WTC11 (cell line): ENCODE data around the gene ADCY6. TPM values are rescaled to one million over a fixed set of nuclear protein-coding genes. Genes with fewer than 3 reads are reported as not detected.

Experiments
- ATAC-seq: fragments of 200-7000 bp; cut with Tn5 transposase; 2 replicates; pipeline ENCODE4 v1.10.0; 2021; ENCODE audit warnings: mild to moderate bottlenecking, moderate library complexity
- CTCF ChIA-PET: fragments of 300-600 bp; sonication (Branson Sonifier 250); formaldehyde crosslinking; loops from one replicate; lab custom pipeline; 2021; ENCODE audit warnings: antibody characterized with exemption; lab: Charles Lee
- POLR2A ChIA-PET: fragments of 350-600 bp; sonication (Branson Sonifier 250); formaldehyde crosslinking; loops from one replicate; lab custom pipeline; 2021; ENCODE audit warnings: antibody characterized with exemption; lab: Charles Lee
- DNase-seq: peaks from one replicate; pipeline ENCODE4 v3.0.0; 2021; ENCODE audit warnings: low spot score
- H3K27ac Mint-ChIP-seq: 2 replicates; pipeline ENCODE4 v1.8.0; 2021; ENCODE audit warnings: mixed read lengths
- H3K27me3 Mint-ChIP-seq: 2 replicates; pipeline ENCODE4 v1.8.0; 2021; ENCODE audit warnings: low read depth, mild to moderate bottlenecking, moderate library complexity, mixed read lengths
- H3K36me3 Mint-ChIP-seq: 2 replicates; pipeline ENCODE4 v1.8.0; 2021; ENCODE audit warnings: mixed read lengths
- H3K4me1 Mint-ChIP-seq: 2 replicates; pipeline ENCODE4 v1.8.0; 2022; ENCODE audit warnings: mixed read lengths
- H3K4me3 Mint-ChIP-seq: 2 replicates; pipeline ENCODE4 v1.8.0; 2021; ENCODE audit warnings: mild to moderate bottlenecking, moderate library complexity, mixed read lengths
- H3K9me3 Mint-ChIP-seq: 2 replicates; pipeline ENCODE4 v1.8.0; 2021; ENCODE audit warnings: mixed read lengths
- ATF2 ChIP-seq: sonication (generic); formaldehyde crosslinking; IDR thresholded peaks from 2 replicates; pipeline ENCODE4 v1.8.1; 2022; ENCODE audit warnings: low read depth, missing genetic modification reagents, borderline replicate concordance
- EMX1 ChIP-seq: fragments of 250-450 bp; sonication (Bioruptor Pico); IDR thresholded peaks from 2 replicates; pipeline ENCODE4 v1.8.0; 2021; ENCODE audit warnings: mild to moderate bottlenecking
- ERG ChIP-seq: fragments of 250-450 bp; sonication (Bioruptor Pico); IDR thresholded peaks from 2 replicates; pipeline ENCODE4 v1.8.0; 2021; ENCODE audit warnings: mild to moderate bottlenecking
- ESRRA ChIP-seq: sonication (generic); formaldehyde crosslinking; IDR thresholded peaks from 2 replicates; pipeline ENCODE4 v1.8.1; 2022; ENCODE audit warnings: mild to moderate bottlenecking, missing genetic modification reagents, borderline replicate concordance
- FOXP4 ChIP-seq: sonication (generic); formaldehyde crosslinking; IDR thresholded peaks from 2 replicates; pipeline ENCODE4 v1.8.0; 2022; ENCODE audit warnings: mild to moderate bottlenecking, missing genetic modification reagents
- IRF2 ChIP-seq: sonication (generic); formaldehyde crosslinking; IDR thresholded peaks from 2 replicates; pipeline ENCODE4 v1.8.0; 2022; ENCODE audit warnings: low read depth, missing genetic modification reagents, borderline replicate concordance
- JUN ChIP-seq: sonication (generic); formaldehyde crosslinking; IDR thresholded peaks from 2 replicates; pipeline ENCODE4 v1.8.0; 2023; ENCODE audit warnings: mild to moderate bottlenecking, missing genetic modification reagents
- MLX ChIP-seq: sonication (generic); formaldehyde crosslinking; IDR thresholded peaks from 2 replicates; pipeline ENCODE4 v1.8.1; 2023; ENCODE audit warnings: mild to moderate bottlenecking, missing genetic modification reagents, moderate library complexity
- MXD4 ChIP-seq: fragments of 250-450 bp; sonication (Bioruptor Pico); IDR thresholded peaks from 2 replicates; pipeline ENCODE4 v1.8.0; 2021; ENCODE audit warnings: mild to moderate bottlenecking, moderate library complexity, borderline replicate concordance
- NR1H2 ChIP-seq: sonication (generic); formaldehyde crosslinking; IDR thresholded peaks from 2 replicates; pipeline ENCODE4 v1.9.0; 2021; ENCODE audit warnings: mild to moderate bottlenecking, moderate library complexity, missing genetic modification reagents
- RELA ChIP-seq: sonication (generic); formaldehyde crosslinking; IDR thresholded peaks from 2 replicates; pipeline ENCODE4 v1.8.1; 2022; ENCODE audit warnings: missing genetic modification reagents, mild to moderate bottlenecking, borderline replicate concordance
- SMAD4 ChIP-seq: sonication (generic); formaldehyde crosslinking; IDR thresholded peaks from 2 replicates; pipeline ENCODE4 v1.8.0; 2022; ENCODE audit warnings: mild to moderate bottlenecking, missing genetic modification reagents
- SP1 ChIP-seq: sonication (generic); formaldehyde crosslinking; conservative IDR thresholded peaks from 2 replicates; pipeline ENCODE4 v1.8.1; 2022; ENCODE audit warnings: missing genetic modification reagents
- USF1 ChIP-seq: sonication (generic); formaldehyde crosslinking; IDR thresholded peaks from 2 replicates; pipeline ENCODE4 v1.8.0; 2022; ENCODE audit warnings: mild to moderate bottlenecking, missing genetic modification reagents
- ZBTB21 ChIP-seq: sonication (generic); formaldehyde crosslinking; IDR thresholded peaks from 2 replicates; pipeline ENCODE4 v1.8.1; 2023; ENCODE audit warnings: mild to moderate bottlenecking, missing genetic modification reagents, borderline replicate concordance
- ZNF232 ChIP-seq: sonication (generic); formaldehyde crosslinking; IDR thresholded peaks from 2 replicates; pipeline ENCODE4 v1.8.0; 2022; ENCODE audit warnings: mild to moderate bottlenecking, missing genetic modification reagents
- ZNF396 ChIP-seq: fragments of 250-450 bp; sonication (Bioruptor Pico); IDR thresholded peaks from 2 replicates; pipeline ENCODE4 v1.8.0; 2021; ENCODE audit warnings: mild to moderate bottlenecking, moderate library complexity, borderline replicate concordance
- ZNF416 ChIP-seq: fragments of 250-450 bp; sonication (Bioruptor Pico); IDR thresholded peaks from 2 replicates; pipeline ENCODE4 v1.9.0; 2021; ENCODE audit warnings: mild to moderate bottlenecking, inconsistent platforms
- ZNF425 ChIP-seq: fragments of 250-450 bp; sonication (Bioruptor Pico); conservative IDR thresholded peaks from 2 replicates; pipeline ENCODE4 v1.9.0; 2021; ENCODE audit warnings: mild to moderate bottlenecking
- ZNF512 ChIP-seq: sonication (generic); formaldehyde crosslinking; IDR thresholded peaks from 2 replicates; pipeline ENCODE4 v1.8.1; 2022; ENCODE audit warnings: missing genetic modification reagents, borderline replicate concordance
- total RNA-seq: library from RNA; stranded (reverse); gene quantifications from 3 replicates; pipeline ENCODE4 v1.2.3, GENCODE V29; 2021

The ADCY6 gene
- total RNA-seq, 1 experiment from 2014 or later, result 12.8 TPM

GRCh38 chr12:48831257-48831656, 42.4 kb upstream of the ADCY6 start (continued):
- TF ChIP-seq ZNF425 (CRISPR knock-in tag), result no peak
- no peak for TF ChIP-seq JUN (CRISPR knock-in tag)
- no peak for TF ChIP-seq ZBTB21 (CRISPR knock-in tag)
- no peak for TF ChIP-seq NR1H2 (CRISPR knock-in tag)
- no peak for TF ChIP-seq RELA
- no peak for TF ChIP-seq EMX1 (CRISPR knock-in tag)
- no peak for TF ChIP-seq ATF2

GRCh38 chr12:48828841-48829575, 40.1 kb upstream of the ADCY6 start:
- H3K36me3 Mint-ChIP-seq, result peaks cover 50% of the 10 kb centered on the region
- H3K4me3 Mint-ChIP-seq, result no peak overlapping the region
- DNase-seq (no peak), ATAC-seq (no peak)
- peaks cover 7% of the 10 kb centered on the region for H3K4me1 Mint-ChIP-seq
- no peak overlapping the region; the same call in 1 of the 2 replicates for H3K27ac Mint-ChIP-seq
- ChIA-PET POLR2A (no interaction called here), CTCF (interaction anchor here (1.5 to 1.9 kb wide), 3 partner anchors 10 to 62 kb away, joined by 5 to 7 read pairs (median 6); no protein-coding TSS in a partner anchor)
- no peaks in the 10 kb centered on the region for H3K9me3 Mint-ChIP-seq
- no peaks in the 10 kb centered on the region for H3K27me3 Mint-ChIP-seq
- TF ChIP-seq ERG (CRISPR knock-in tag), result no peak

- peaks cover 43% of the 10 kb centered on the region for H3K36me3 Mint-ChIP-seq
- no peak overlapping the region for H3K4me3 Mint-ChIP-seq
- ATAC-seq (no peak), DNase-seq (no peak)
- no peak overlapping the region for H3K27ac Mint-ChIP-seq
- ChIA-PET POLR2A (no interaction called here), CTCF (interaction anchor here (1.0 to 1.9 kb wide), 6 partner anchors 9 to 159 kb away, joined by 3 to 7 read pairs (median 4); partner anchors contain the start of gene WNT1)
- peaks cover 13% of the 10 kb centered on the region for H3K4me1 Mint-ChIP-seq
- no peaks in the 10 kb centered on the region for H3K9me3 Mint-ChIP-seq
- no peaks in the 10 kb centered on the region for H3K27me3 Mint-ChIP-seq
- TF ChIP-seq SP1 (CRISPR knock-in tag), result no peak
- TF ChIP-seq MLX (CRISPR knock-in tag), result no peak
- no peak for TF ChIP-seq FOXP4 (CRISPR knock-in tag)
- TF ChIP-seq ZBTB21 (CRISPR knock-in tag), result no peak
- TF ChIP-seq ZNF416 (CRISPR knock-in tag), result no peak
- no peak for TF ChIP-seq SMAD4 (CRISPR knock-in tag)
- no peak for TF ChIP-seq USF1 (CRISPR knock-in tag)
- TF ChIP-seq MXD4 (CRISPR knock-in tag), result no peak
- TF ChIP-seq ZNF396 (CRISPR knock-in tag), result no peak
- no peak for TF ChIP-seq ZNF512
- TF ChIP-seq ZNF232 (CRISPR knock-in tag), result no peak
- no peak for TF ChIP-seq IRF2 (CRISPR knock-in tag)
- no peak for TF ChIP-seq ESRRA (CRISPR knock-in tag)
Observed at GRCh38 chr12:48828293-48828692, 39.4 kb upstream of the ADCY6 start.
